Measurements from ENCODE around the gene VPS18.

GRCh38 chr15:40941068-40941527, 46.8 kb downstream of the VPS18 start:
- TF ChIP-seq GATA3 (IDR thresholded peaks at IDR 0.05; ENCODE audit: low read depth, low read length) (no peak), GATA2 (IDR thresholded peaks at IDR 0.05; ENCODE audit: low read depth, low read length) (no peak)

Measured in SH-SY5Y (cell line).